GM10847 (cell line): ENCODE results near the gene LAD1.

Source experiments
- POLR2A ChIP-seq: IDR thresholded peaks from 2 replicates; pipeline ENCODE4 v1.6.1; 2011; ENCODE audit not compliant: insufficient read length; ENCODE audit errors: extremely low read depth

LAD1 gene

DNA sequence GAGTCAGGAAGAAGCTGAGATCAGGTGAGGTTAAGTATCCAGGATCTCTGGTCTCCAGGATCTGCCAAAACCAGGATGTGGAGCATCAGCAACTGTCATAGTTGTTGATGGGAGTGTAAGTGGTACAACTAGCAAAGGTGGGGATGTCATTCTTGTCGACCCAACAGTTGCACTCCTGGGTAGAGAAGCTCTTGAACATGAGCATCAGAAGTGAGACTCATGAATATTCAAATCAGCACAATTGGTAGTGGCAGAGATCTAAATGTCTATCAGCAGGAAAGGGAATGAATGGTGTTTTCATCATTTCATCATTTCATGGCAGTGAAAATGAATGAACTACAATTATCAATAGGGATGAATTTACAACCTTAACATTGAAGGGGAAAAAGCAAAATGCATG lies 4.2 kb upstream of the LAD1 start:
- no peak for TF ChIP-seq POLR2A

DNA sequence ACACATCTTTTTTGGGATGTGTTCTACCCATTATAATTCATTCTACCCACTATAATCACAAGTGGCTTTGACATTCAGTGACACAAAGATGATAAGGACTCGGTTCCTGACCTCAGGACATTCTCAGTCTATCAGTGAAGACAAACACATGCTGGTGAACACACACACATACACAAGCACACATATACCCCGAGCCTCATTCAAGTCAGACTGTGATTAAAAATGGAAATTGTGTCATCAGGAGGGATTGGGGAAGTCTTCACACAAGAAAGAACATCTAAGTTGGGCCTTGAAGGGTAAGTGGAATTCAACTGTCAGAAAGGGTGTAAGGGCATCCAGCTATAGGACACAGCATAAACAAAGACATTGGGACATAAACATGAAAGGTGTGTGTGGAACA lies 2.6 kb upstream of the LAD1 start:
- TF ChIP-seq POLR2A: no peak

DNA sequence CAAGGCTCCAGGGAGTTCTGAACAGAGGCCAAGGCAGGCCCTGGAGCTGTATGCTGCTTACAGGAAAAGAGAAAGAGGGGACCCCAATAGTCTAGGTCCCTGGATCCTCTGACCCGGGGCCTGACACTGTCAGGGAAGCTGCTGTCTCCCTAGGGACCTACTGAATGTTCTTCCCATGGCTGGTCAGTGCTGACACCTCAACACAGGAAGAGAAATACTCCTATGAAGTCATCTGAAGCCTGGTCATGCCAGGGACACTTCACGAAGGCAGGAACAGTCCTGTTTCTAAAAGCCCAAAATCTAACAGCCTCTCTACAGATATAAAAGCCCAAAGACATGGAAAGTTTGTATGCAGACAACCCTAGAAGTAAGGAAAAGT lies 1.7 kb upstream of the LAD1 start:
- TF ChIP-seq POLR2A: no peak

GRCh38 chr1:201400212-201400851 lies 1.2 kb upstream of the LAD1 start:
- TF ChIP-seq POLR2A: no peak

- no peak for TF ChIP-seq POLR2A
These were observed 415 bp upstream of the LAD1 start for GRCh38 chr1:201399352-201400126.

DNA sequence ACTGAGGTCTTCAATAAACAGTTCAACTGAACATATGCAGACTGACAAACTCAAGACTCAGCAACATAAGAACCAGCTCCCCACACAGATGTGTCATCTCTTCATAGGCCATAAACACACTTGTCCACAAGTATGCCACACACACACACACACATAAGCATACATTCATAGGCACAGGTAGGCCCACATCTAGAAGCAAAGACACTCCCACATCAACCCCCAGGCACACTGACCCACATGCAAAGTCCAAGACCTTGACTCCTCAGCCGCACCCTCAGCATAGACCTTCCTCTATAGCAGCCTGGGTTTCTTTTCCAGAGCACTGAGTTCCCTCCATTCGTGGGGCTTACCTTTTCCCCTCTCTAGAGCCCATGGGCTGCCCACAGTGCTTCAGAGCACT lies 1.4 kb downstream of the LAD1 start:
- no peak for TF ChIP-seq POLR2A

GRCh38 chr1:201396861-201397464 lies 2.2 kb downstream of the LAD1 start:
- TF ChIP-seq POLR2A: no peak

GRCh38 chr1:201395936-201396335 lies 3.2 kb downstream of the LAD1 start:
- no peak for TF ChIP-seq POLR2A

DNA sequence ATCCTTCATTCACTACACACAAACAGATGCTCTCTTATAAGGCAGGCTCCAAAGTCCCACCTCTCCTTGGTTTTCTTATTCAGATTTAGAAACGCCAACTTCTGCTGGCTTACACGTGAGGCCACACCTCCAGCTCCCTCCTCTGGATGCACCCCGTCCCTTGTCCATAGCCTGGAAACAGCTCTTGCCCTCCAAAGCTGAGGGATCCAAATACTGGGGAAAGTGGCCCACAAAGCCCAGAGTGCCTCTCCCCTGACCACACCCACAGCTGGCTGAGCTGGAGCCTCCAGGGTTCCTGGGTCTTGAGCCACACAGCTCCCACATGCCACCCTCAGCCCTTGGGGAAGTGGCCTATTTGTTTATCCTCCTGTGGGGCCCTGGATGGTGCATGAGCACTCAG lies 4.5 kb downstream of the LAD1 start:
- no peak for TF ChIP-seq POLR2A

DNA sequence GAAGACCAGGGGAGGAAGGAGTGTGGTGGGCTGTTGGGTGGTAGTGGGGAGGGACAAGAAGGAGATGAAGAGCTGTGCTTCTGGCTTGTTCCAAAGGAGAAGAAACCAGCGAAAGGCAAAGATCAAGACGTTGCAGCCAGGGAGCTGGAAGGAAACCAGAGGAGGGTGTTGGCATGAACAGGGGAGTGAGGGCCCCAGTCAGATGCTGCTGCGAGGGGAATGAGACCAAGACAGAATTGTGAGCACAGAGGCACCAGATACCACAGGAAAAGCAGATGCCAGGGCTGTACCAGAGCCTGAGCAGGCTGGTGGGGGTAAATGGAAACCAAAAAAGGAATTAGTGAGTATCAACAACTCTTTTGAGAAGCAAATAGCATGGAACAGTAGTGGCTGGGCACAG lies 6.0 kb downstream of the LAD1 start:
- TF ChIP-seq POLR2A: no peak

GRCh38 chr1:201391651-201392511 lies 7.2 kb downstream of the LAD1 start:
- TF ChIP-seq POLR2A: no peak

DNA sequence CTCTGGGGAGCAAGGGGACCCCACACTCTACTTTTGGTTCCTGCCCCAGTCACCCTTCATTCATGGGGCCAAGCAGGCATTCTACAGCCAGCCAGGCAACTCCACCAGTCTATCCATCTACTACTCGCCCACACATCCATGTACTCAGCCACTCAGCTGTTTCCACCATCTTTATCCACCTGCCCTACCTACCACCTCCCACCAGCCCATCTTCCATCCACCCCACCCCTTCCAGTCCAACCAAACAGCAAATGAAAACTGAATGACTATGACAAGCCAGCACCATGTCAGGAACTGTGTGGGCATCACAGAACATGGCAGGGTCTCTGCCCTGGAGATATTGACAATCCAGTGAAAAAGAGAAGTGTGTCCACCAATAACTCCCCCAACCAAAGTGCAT lies 7.9 kb downstream of the LAD1 start:
- TF ChIP-seq POLR2A: no peak

- no peak for TF ChIP-seq POLR2A
These were observed 10.1 kb downstream of the LAD1 start for GRCh38 chr1:201389051-201389450.

DNA sequence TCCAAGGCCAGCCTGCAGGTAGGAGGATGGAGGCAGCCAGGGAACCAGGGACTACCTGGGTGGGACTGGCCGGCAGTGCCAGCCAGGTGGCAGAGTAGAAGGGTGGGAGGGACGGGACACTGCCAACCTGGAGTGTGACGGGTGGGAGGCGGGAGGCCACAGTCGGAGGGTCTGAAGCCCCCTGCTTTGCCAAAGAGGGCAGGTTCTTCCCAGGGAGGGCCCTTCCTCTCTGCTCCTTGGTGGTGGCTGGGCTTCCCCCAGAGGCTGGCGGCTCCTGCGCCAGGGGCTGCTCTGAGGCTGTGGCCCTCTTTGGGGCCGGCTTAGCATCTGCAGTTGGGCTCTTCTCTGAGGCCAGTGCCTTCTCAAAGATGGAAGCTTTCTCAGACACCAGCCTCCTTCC lies 12.9 kb downstream of the LAD1 start:
- TF ChIP-seq POLR2A: no peak

DNA sequence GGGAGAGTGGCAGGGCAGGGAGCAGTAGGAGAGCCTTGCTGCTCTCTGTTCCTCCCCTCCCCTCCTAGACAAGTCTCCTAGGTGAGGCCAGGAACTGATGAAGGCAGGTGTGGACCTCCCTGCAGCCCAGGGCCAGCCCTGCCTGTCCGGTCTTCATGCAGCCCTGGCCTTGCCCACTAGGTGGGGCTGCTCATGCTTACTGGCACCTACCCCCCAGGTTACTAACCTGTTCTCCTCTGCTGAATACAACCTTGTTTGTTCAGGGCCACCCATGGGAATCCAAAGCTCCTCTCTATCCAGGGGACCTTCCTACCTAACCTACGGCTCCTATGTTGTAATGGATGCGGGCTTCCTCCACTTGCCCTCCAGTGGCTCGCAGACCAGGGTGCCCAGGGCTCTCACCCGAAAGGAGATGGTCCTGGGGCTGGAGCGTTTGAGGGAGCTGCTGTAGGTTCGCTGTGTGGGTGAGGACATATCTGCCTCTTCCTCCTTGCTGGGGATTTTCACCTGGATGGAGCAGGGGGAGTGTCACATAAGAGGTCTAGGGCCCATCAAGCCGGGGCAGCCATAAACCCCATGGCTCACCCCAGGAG lies 13.7 kb downstream of the LAD1 start:
- no peak for TF ChIP-seq POLR2A

- no peak for TF ChIP-seq POLR2A
These were observed 14.7 kb downstream of the LAD1 start for GRCh38 chr1:201384406-201384782.
